ENCODE measurements around the gene HMGA1.

Gene HMGA1

GRCh38 chr6:34223956-34224940, 12.4 kb upstream of the HMGA1 start:
- peak; percentile 90 for DNase-seq

GRCh38 chr6:34225551-34225950, 11.1 kb upstream of the HMGA1 start:
- DNase-seq: no peak

- no peak for DNase-seq
Observed at GRCh38 chr6:34226066-34226465, 10.6 kb upstream of the HMGA1 start.

GRCh38 chr6:34226731-34227586, 9.7 kb upstream of the HMGA1 start:
- no peak for DNase-seq

- DNase-seq: no peak
Observed at GRCh38 chr6:34227761-34228421, 8.8 kb upstream of the HMGA1 start.

- no peak for DNase-seq
Observed at GRCh38 chr6:34229877-34230276, 6.8 kb upstream of the HMGA1 start.

- DNase-seq: no peak
Observed at GRCh38 chr6:34230653-34231371, 5.9 kb upstream of the HMGA1 start.

- DNase-seq: no peak
Observed at GRCh38 chr6:34231566-34232336, 4.9 kb upstream of the HMGA1 start.

GRCh38 chr6:34232901-34233300, 3.8 kb upstream of the HMGA1 start:
- no peak for DNase-seq

- DNase-seq: no peak
Observed at GRCh38 chr6:34233867-34234266, 2.8 kb upstream of the HMGA1 start.

GRCh38 chr6:34234667-34235306, 1.9 kb upstream of the HMGA1 start:
- DNase-seq: peak; percentile 22

- peak; percentile 44 for DNase-seq
Observed at GRCh38 chr6:34235307-34236130, 1.2 kb upstream of the HMGA1 start.

GRCh38 chr6:34236131-34236442, 586 bp upstream of the HMGA1 start:
- DNase-seq: peak; percentile 52

- peak; percentile 19 for DNase-seq
Observed at GRCh38 chr6:34237316-34237721, 646 bp downstream of the HMGA1 start.

GRCh38 chr6:34237722-34238584, 1.3 kb downstream of the HMGA1 start:
- DNase-seq: peak; percentile 62

GRCh38 chr6:34238585-34239499, 2.2 kb downstream of the HMGA1 start:
- no peak for DNase-seq

- DNase-seq: no peak
Observed at GRCh38 chr6:34239500-34239825, 2.8 kb downstream of the HMGA1 start.

- no peak for DNase-seq
Observed at GRCh38 chr6:34239893-34240292, 3.2 kb downstream of the HMGA1 start.

All from effector CD8-positive, alpha-beta T cell (primary cell).